Stimulated activated CD4-positive, alpha-beta T cell treated with anti-CD3 and anti-CD28 coated beads, Interleukin-2, amount 100 ng/mL, for 24 hours (primary cell): ENCODE results near the gene PLAU.
"Not testable (repeated sequence)": the region's sequence is repeated elsewhere in the genome, so short reads cannot be mapped to it uniquely, and the experiment has no call there.

ENCODE experiments used
- DNase-seq, 2 donors: peaks; one replicate each; pipeline ENCODE4 v3.0.0-alpha.2; 2020

The PLAU gene

GRCh38 chr10:73922864-73923133 is 11.9 kb downstream of the PLAU start:
- no peak for DNase-seq

DNA sequence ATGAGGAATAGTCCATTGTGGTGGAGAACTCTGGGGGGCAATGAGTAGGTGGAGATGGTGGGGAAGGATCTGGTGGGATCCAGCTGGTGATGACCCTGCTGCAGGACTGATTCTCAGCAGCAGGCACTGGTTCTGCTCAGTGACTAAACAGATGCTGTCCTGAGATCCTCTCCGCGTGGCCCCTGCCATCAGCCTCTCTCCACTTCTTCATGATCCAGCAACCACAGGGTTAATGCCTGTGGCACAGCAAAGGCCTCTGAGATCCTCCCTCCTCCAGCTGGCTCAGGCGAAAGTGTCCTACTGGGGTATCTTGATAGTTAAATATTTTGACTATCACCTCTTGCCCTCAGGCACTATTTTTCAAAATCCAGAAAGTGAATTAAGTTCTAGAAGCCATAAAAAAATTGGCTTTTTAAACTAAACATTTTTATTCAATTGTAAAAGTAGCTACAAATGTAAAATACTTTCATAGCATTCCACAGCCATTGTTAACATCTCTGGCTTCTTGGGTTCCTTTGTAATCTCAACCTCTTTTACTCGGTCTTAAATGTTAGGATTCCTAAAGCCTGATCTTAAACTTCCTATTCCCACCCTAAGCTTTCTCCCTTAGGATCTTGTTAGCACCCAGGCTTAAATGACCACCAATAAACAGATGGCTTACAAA is 13.1 kb downstream of the PLAU start:
- no peak for DNase-seq

DNA sequence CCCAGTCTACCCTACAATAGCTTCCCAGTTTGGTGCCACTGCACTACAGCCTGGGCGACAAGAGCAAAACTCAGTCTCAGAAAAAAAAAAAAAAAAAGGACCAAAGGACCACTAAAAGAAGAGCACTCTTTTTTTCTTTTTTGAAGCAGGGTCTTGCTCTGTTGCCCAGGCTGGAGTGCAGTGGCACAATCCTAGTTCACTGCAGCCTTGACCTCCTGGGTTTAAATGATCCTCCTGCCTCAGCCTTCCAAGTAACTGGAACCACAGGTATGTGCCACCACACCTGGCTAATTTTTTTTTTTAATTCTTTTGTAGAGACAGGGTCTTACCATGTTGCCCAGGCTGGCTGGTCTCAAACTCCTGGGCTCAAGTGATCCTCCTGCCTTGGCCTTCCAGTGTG is 14.0 kb downstream of the PLAU start:
- DNase-seq = no peak

GRCh38 chr10:73925539-73925938 is 14.6 kb downstream of the PLAU start:
- DNase-seq = no peak

GRCh38 chr10:73926152-73926764 is 15.3 kb downstream of the PLAU start:
- no peak for DNase-seq

DNA sequence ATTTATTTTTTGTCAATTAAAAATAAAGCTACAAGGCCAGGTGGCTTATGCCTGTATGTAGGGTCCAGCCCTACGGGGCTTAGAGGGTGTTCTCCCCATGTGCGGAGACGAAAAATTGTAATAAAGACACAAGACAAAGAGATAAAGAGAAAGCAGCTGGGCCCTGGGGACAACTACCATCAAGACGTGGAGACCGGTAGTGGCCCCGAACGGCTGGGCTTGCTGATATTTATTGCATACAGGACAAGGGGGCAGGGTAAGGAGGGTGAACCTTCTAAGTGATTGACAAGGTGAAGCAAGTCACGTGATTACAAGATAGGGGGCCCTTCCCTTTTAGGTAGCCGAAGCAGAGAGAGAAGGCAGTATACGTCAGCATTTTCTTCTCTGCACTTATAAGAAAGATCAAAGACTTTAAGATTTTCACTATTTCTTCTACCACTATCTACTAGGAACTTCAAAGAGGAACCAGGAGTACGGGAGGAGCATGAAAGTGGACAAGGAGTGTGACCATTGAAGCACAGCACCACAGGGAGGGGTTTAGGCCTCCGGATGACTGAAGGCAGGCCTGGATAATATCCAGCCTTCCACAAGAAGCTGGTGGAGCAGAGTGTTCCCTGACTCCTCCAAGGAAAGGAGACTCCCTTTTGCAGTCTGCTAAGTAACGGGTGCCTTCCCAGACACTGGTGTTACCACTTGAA is 19.8 kb downstream of the PLAU start:
- not testable (repeated sequence) for DNase-seq

GRCh38 chr10:73931767-73932619 is 21.1 kb downstream of the PLAU start:
- peak; percentile 59 to 62 for DNase-seq

DNA sequence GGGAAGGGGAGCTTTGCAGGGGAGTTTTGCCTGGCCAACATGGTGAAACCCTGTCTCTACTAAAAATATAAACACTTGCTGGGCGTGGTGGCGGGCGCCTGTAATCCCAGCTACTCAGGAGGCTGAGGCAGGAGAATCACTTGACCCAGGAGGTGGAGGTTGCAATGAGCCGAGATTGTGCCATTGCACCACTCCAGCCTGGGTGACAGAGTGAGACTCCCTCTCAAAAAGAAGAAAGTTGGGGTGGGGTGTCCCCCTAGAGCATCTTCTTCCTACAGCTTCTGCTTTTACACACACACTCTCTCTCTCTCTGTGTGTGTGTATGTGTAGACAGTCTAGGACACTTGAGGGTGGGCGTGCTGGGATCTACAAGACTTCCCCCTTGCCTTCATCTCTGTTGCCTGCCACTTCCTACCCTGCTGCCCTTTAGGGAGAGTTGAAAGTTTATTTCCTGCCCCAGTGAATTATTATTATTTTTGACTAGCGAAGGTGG is 21.7 kb downstream of the PLAU start:
- no peak for DNase-seq

DNA sequence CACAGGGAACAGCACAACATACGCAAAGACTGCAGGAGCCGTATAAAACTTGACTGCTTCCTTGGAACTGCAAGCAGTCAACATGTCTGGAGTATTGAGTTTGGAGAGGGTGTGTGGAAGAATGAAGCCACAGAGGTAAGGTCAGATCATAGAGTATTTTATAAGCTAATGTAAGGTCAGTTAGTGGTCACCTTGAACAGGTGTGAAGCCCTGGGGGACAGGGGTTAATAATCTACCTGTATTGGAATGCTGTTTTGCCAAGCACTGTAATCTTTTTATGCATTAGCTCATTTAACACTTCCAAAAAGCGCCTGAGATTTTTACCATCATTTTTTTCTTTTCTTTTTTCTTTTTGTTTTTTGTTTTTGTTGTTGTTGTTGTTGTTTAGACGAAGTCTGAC is 23.1 kb downstream of the PLAU start:
- DNase-seq = no peak

DNA sequence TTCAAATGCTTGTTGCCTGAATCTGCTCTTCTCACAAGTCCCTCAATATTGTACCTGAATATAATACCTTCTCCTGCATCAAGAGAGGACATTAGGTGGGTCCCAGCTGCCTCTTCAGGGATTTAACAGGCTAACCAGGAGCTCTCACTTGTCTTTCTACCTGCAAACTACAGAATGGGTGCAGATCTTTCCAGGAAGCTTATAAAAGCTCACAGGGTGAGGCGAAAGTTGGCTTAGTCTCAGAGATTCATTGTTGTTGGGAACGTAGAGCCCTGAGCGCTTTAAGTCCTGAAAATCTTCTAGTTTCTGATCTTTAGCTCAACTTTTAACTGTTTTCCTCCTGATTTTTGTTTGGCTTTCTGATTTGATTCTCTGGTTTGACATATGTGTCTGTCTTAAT is 25.0 kb downstream of the PLAU start:
- no peak for DNase-seq

DNA sequence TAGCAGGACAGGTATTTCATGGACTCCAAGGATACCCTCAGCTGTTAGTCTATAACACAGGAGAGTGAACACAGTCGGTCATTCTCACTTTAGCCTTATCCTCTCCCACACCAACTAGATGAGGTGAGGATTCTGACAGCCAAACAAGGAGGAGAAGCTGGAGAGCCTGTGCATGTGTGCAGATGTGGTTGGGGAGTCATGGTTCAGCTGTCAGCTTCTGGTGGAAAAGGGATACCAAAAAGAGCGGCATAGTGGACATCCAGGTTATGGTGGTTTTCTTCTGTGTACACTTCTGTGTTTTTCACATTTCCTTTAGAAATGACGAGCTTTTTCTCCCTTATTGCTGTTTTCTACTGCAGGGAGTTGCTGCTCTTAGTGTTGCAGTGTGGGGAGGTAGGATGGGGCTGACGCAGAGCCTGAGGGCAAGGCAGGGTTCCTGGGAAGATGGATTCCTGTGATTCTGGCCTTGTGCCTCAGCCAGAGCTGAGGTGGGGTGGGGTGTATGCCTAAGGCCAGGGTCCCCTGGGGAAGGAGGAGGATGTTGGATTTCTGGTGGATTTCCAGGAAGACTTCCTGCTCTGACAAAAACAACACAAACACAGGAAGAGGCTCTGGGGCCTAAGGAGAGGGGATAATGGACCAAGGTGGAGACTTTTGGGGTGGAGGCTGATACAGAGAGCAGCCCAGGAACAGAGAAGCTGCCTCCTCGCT is 26.6 kb downstream of the PLAU start:
- DNase-seq = no peak

DNA sequence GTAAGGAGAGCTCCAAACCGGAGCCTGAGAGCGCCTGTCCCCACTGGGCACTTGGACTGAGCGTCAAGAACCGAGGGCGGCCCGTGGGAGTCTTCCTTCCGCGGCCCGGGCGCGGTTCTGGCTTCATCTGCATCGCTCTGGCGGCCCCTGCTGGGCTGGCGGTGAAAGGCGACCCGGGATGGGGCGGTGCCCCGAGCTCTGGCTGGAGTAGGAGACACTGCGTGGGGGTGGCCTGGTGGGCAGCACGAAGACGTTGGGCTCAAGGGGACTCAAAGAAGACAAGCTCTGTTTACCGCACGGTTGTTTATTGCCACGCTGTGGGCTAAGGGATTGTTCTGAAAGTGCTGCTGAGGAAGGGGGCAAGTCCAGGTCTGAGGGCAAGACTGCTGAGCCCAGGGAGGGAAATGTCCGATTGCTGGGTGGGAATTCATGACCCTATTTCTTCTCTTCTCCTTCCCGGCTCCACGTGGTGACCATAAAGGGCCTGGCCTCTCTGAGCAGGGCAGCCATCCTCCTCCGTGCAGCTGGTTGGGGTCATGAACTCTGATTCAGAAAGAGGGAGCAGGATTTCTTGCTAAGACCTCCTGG is 29.8 kb downstream of the PLAU start:
- peak; percentile 88 to 90 for DNase-seq

DNA sequence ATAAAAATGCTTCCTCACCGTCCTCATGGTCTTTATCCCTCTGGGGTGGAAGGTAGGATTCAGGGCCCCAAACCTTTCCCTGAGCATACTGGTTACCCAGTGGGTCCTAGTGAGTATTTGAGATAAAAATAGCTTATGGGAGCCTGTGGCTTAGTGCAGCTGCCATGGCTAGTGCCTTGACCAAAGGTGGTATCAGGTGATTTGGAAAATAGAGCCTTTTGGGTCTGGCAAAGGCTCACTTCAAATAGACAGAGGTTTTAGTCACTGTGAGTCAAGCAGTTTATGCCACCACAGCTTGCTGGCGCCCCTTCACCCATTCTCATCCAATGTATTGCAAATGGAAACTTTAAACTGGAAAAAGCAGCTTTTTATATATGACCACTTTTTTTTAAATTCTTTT is 30.4 kb downstream of the PLAU start:
- DNase-seq = no peak

DNA sequence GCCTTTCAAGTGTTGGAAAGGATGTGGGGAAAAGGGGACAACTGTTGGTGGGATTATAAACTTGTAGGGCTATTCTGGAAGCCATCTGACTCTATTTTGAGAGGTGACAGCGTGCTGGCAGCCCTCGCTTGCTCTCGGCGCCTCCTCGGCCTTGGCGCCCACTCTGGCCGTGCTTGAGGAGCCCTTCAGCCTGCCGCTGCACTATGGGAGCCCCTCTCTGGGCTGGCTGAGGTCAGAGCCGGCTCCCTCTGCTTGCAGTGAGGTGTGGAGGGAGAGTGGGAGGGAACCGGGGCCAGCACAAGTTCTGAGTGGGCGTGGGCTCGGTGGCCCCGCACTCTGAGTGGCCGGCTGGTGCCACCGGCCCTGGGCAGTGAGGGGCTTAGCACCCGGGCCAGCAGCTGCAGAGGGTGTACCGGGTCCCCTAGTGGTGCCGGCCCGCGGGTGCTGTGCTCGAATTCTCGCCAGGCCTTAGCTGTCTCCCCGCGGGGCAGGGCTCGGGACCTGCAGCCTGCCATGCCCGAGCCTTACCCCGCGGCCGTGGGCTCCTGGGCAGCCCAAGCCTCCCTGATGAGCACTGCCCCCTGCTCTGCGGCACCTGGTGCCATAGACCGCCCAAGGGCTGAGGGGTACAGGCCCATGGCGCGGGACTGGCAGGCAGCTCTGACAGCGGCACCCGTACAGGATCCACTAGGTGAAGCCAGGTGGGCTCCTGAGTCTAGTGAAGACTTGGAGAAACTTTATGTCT is 33.6 kb downstream of the PLAU start:
- DNase-seq = no peak

DNA sequence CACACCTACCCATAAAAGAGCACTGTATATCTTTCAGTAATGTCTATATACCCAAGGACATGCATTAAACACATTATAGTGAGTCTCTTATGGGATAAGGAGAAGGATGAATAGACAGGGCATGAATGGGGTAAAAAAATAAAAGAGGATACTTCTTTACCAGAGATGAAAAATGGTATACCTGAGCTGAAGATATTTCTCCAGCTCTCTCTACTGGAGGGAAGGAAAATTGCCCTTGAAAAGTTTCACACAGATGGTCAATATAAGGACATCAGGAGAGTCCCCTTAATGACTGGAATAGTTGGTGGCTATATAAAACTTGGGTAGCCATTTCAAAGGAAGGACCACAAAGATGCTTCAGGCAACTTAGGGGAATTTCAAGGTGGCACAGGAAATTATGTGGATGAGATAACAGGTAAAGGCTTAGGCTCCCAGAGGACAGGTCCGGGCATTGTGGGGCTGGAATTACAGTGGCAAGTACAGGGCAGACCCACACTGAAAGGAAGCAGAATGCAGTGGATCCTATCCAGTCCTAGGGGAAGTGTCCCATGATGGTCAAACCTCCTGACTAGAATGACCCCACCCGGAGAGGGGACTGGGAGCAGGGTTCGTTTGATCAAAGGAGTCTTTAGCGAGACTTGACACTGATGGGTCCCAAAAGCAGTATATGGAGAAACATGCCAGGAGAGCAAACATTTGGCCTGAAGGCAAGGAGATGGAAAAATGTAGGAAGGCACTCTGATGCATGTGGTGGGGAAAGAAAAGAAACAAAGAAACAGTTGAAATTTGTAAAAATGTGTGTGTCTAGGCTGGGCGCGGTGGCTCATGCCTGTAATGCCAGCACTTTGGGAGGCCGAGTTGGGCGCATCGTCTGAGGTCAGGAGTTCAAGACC is 35.6 kb downstream of the PLAU start:
- no peak for DNase-seq

- no peak for DNase-seq
Measured at GRCh38 chr10:73948947-73949633, 38.2 kb downstream of the PLAU start.

DNA sequence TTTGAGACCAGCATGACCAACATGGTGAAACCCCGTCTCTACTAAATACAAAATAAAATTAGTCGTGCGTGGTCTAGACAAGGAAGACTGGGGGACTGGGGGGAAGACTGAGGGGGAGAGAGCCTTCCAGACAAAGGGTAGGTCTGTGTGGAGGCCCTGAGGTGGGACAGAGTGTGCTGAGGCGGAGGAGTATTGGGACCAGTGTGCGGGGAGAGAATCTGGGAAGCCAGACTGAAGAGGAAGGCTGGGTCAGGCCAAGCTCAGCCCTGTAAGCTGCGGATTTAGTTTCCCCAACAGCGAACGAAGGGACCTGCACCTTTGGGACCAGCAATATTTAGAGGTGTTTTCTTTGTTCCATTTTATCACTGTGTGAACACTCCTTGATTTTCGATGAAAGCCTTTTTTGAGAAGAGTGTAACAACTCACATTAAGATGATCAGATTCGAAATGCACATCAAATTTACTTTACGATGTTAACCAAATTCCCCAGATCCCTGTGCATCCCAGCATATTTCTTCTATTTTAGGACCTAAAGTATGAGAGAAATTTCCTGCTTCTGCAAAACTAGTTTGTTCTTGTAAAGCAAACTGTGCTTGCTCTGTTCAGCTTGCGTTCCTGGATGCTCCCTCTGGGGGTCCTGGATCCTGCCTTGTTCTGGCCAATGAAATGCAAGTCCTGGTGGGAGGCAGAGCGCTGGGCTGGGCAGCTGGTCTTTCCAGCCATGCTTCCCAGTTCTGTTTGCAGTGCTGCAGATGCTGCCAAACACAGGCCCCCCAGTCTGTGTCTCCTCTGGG is 39.4 kb downstream of the PLAU start:
- no peak for DNase-seq

DNA sequence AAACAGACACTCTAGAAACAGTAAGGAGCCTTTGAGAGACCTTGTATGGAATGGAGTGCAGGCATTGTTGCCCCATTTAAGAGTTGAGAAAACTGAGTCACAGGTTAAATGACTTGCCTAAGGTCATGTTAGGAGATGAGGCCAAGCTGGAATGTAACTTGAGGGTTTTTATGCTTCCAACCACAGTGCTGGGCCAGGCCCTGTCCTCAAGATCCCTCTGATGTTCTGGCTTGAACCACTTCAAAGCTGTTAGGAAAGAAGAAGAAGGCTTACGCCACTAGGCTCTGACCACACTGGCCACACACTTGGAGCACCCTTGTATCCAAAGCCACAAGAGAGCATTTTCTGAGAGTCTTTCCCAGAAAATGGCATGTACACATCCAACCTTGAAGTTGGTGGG is 42.7 kb downstream of the PLAU start:
- DNase-seq = no peak

DNA sequence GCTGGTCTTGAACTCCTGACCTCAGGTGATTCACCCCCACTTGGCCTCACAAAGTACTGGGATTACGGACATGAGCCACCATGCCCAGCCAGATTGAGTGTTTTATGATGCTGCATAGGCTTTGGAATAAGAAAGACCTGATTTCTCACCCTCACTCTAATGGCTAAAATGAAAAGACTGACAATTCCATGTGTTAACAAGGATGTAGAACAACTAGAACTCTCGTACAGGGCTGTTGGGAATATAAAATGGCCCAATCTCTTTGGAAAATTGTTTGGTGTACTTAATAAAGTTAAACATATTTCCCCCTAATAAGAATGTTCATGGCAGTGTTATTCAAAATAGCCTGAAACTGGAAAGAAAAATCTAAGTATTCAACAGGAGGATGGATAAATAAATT is 43.8 kb downstream of the PLAU start:
- DNase-seq = no peak
